H1 (cell line): ENCODE data around the gene MYRF. TPM values are rescaled to one million over a fixed set of nuclear protein-coding genes. Genes with fewer than 3 reads are reported as not detected.

Experiments used
- CTCF ChIA-PET: fragments of 300-600 bp; sonication (Branson Sonifier 250); formaldehyde crosslinking; loops from one replicate; lab custom pipeline; 2021; ENCODE audit not compliant: partially characterized antibody; lab: Charles Lee
- POLR2A ChIA-PET: fragments of 300-600 bp; sonication (Branson Sonifier 250); formaldehyde crosslinking; loops from one replicate; lab custom pipeline; 2021; ENCODE audit warnings: inconsistent platforms; ENCODE audit not compliant: partially characterized antibody; lab: Charles Lee
- DNase-seq, 2 experiments: peaks; one replicate each; pipeline versions ENCODE4 v3.0.0 to v3.0.0-alpha.2; 2010 to 2022; ENCODE audit warnings: low spot score in 2 of 2, low read depth in 1 of 2, mixed read lengths in 1 of 2
- FAIRE-seq: peaks from 2 replicates; lab custom pipeline; 2011; peaks lifted over from hg19 to GRCh38; lab: Jason Lieb, UNC
- H2AFZ ChIP-seq: 2 replicates; pipeline ENCODE4 v1.8.1; 2012; ENCODE audit warnings: low read length, inconsistent platforms
- H2AK5ac ChIP-seq: 2 replicates; pipeline ENCODE4 v1.6.1; 2013; ENCODE audit warnings: low read depth, low read length
- H2BK120ac ChIP-seq: replicated peaks from 2 replicates; pipeline ENCODE3; 2013; ENCODE audit warnings: low read depth, low read length, inconsistent platforms
- H2BK12ac ChIP-seq: 2 replicates; pipeline ENCODE4 v1.6.1; 2013; ENCODE audit warnings: low read depth, low read length
- H2BK15ac ChIP-seq: 2 replicates; pipeline ENCODE4 v1.6.1; 2013; ENCODE audit warnings: low read length
- H2BK20ac ChIP-seq: 2 replicates; pipeline ENCODE4 v1.6.1; 2013; ENCODE audit warnings: low read length
- H2BK5ac ChIP-seq: 2 replicates; pipeline ENCODE4 v1.6.1; 2013; ENCODE audit warnings: low read depth, low read length
- H3K14ac ChIP-seq: 2 replicates; pipeline ENCODE4 v1.6.1; 2013; ENCODE audit warnings: inconsistent platforms; ENCODE audit not compliant: insufficient read length
- H3K18ac ChIP-seq: 2 replicates; pipeline ENCODE4 v1.6.1; 2013; ENCODE audit warnings: low read length; ENCODE audit errors: extremely low read depth
- H3K23ac ChIP-seq: 2 replicates; pipeline ENCODE4 v1.6.1; 2013; ENCODE audit warnings: inconsistent platforms; ENCODE audit not compliant: insufficient read length
- H3K23me2 ChIP-seq: 2 replicates; pipeline ENCODE4 v1.6.1; 2013; ENCODE audit warnings: low read depth, low read length
- H3K27ac ChIP-seq: 2 replicates; pipeline ENCODE4 v1.6.1; 2011; ENCODE audit warnings: low read depth, low read length, inconsistent platforms
- H3K27me3 ChIP-seq, 4 experiments: replicated peaks in 1 of 4; 1 replicate in 1 of 4; 2 replicates in 3 of 4; pipeline versions ENCODE4 v1.6.1 to v1.8.1; 2011 to 2013; ENCODE audit warnings: low read length in 3 of 4, mild to moderate bottlenecking in 3 of 4, inconsistent platforms in 2 of 4, mixed read lengths in 2 of 4, moderate library complexity in 1 of 4; ENCODE audit not compliant: control insufficient read depth in 3 of 4, insufficient read depth in 3 of 4; ENCODE audit errors: extremely low read depth in 1 of 4
- H3K36me3 ChIP-seq, 4 experiments: 2 replicates each; pipeline versions ENCODE4 v1.6.1 to v1.8.1; 2011 to 2013; ENCODE audit warnings: mild to moderate bottlenecking in 4 of 4, low read length in 3 of 4, moderate library complexity in 2 of 4, control low read depth in 1 of 4, inconsistent platforms in 1 of 4; ENCODE audit not compliant: insufficient read depth in 4 of 4, control insufficient read depth in 2 of 4
- H3K4ac ChIP-seq: replicated peaks from 2 replicates; pipeline ENCODE3; 2013; ENCODE audit warnings: low read length, low read depth, mixed read lengths, inconsistent platforms; ENCODE audit not compliant: insufficient read length
- H3K4me1 ChIP-seq, 4 experiments: replicated peaks in 1 of 4; 1 replicate in 1 of 4; 2 replicates in 3 of 4; pipeline versions ENCODE4 v1.6.1 to v1.8.1; 2011 to 2013; ENCODE audit warnings: low read length in 3 of 4, inconsistent platforms in 2 of 4, mixed read lengths in 1 of 4; ENCODE audit not compliant: insufficient read depth in 4 of 4, control insufficient read depth in 3 of 4
- H3K4me2 ChIP-seq, 2 experiments: 2 replicates each; pipeline versions ENCODE4 v1.6.1 to v1.8.1; 2011 to 2013; ENCODE audit warnings: low read depth in 2 of 2, low read length in 2 of 2, control low read depth in 1 of 2, inconsistent platforms in 1 of 2, mild to moderate bottlenecking in 1 of 2; ENCODE audit not compliant: insufficient read depth in 1 of 2
- H3K4me3 ChIP-seq, 4 experiments: fragments of 200-600, 300-600 bp in 1 of 4; sonication (generic), shearing (Covaris generic), sonication (Bioruptor Twin) in 1 of 4; 2 replicates each; pipeline versions ENCODE4 v1.5.1 to v1.8.1; 2011 to 2016; ENCODE audit warnings: low read length in 4 of 4, low read depth in 3 of 4, control low read depth in 2 of 4, inconsistent platforms in 2 of 4, mild to moderate bottlenecking in 2 of 4, mixed read lengths in 1 of 4, moderate library complexity in 1 of 4; ENCODE audit not compliant: insufficient read depth in 2 of 4; ENCODE audit errors: extremely low read depth in 1 of 4
- H3K56ac ChIP-seq: replicated peaks from 2 replicates; pipeline ENCODE3; 2013; ENCODE audit warnings: low read depth, mild to moderate bottlenecking, mixed read lengths, low read length, inconsistent platforms; ENCODE audit not compliant: insufficient read length
- H3K79me1 ChIP-seq: 2 replicates; pipeline ENCODE4 v1.6.1; 2013; ENCODE audit warnings: low read depth, low read length, control low read depth
- H3K79me2 ChIP-seq, 2 experiments: 2 replicates each; pipeline versions ENCODE4 v1.6.1 to v1.8.1; 2012 to 2013; ENCODE audit warnings: low read length in 2 of 2, mild to moderate bottlenecking in 2 of 2, inconsistent platforms in 1 of 2; ENCODE audit not compliant: insufficient read depth in 2 of 2, control insufficient read depth in 1 of 2
- H3K9ac ChIP-seq, 4 experiments: replicated peaks in 1 of 4; 1 replicate in 1 of 4; 2 replicates in 3 of 4; pipeline versions ENCODE4 v1.6.1 to v1.8.1; 2011 to 2013; ENCODE audit warnings: low read depth in 3 of 4, low read length in 3 of 4, control low read depth in 2 of 4, mild to moderate bottlenecking in 2 of 4, moderate library complexity in 2 of 4, inconsistent platforms in 1 of 4; ENCODE audit errors: extremely low read depth in 1 of 4
- H3K9me3 ChIP-seq, 2 experiments: 2 replicates each; pipeline versions ENCODE4 v1.6.1 to v1.8.1; 2012 to 2013; ENCODE audit warnings: mild to moderate bottlenecking in 2 of 2, moderate library complexity in 2 of 2, control low read depth in 1 of 2, inconsistent platforms in 1 of 2, low read depth in 1 of 2, low read length in 1 of 2, mixed read lengths in 1 of 2; ENCODE audit not compliant: insufficient read depth in 2 of 2
- H4K20me1 ChIP-seq, 2 experiments: replicated peaks in 1 of 2; 2 replicates each; pipeline versions ENCODE3 to v1.8.1; 2011 to 2013; ENCODE audit warnings: inconsistent platforms in 2 of 2, low read length in 2 of 2, mild to moderate bottlenecking in 1 of 2; ENCODE audit not compliant: insufficient read depth in 2 of 2, control insufficient read depth in 1 of 2
- H4K5ac ChIP-seq: 2 replicates; pipeline ENCODE4 v1.6.1; 2013; ENCODE audit warnings: low read length, low read depth, mixed read lengths, inconsistent platforms; ENCODE audit not compliant: insufficient read length
- H4K8ac ChIP-seq: 2 replicates; pipeline ENCODE4 v1.8.0; 2013; ENCODE audit warnings: mild to moderate bottlenecking, moderate library complexity, low read length, inconsistent platforms; ENCODE audit not compliant: insufficient read depth; ENCODE audit errors: extremely low read depth
- H4K91ac ChIP-seq: replicated peaks from 2 replicates; pipeline ENCODE3; 2013; ENCODE audit warnings: low read length, mixed read lengths, inconsistent platforms; ENCODE audit not compliant: insufficient read length
- BCL11A ChIP-seq, 2 experiments: IDR thresholded peaks; one replicate each; pipeline ENCODE4 v1.6.1; 2011; ENCODE audit warnings: low read depth in 2 of 2, low read length in 2 of 2, mild to moderate bottlenecking in 2 of 2
- CBX8 ChIP-seq: fragments of 300-800, 300-1000 bp; sonication (generic); IDR thresholded peaks from 2 replicates; pipeline ENCODE4 v1.7.1; 2016; ENCODE audit warnings: low read depth, low read length, borderline replicate concordance
- CEBPB ChIP-seq: IDR thresholded peaks from 2 replicates; pipeline ENCODE4 v1.6.1; 2012; ENCODE audit warnings: low read depth, low read length
- CHD2 ChIP-seq: IDR thresholded peaks from 2 replicates; pipeline ENCODE4 v1.6.1; 2012; ENCODE audit warnings: low read length, improper control_type of control experiment
- EP300 ChIP-seq, 2 experiments: IDR thresholded peaks; 1 replicate in 1 of 2; 2 replicates in 1 of 2; pipeline ENCODE4 v1.6.1; 2011 to 2012; ENCODE audit warnings: low read depth in 2 of 2, low read length in 2 of 2, mild to moderate bottlenecking in 2 of 2, borderline replicate concordance in 1 of 2, inconsistent platforms in 1 of 2, moderate library complexity in 1 of 2
- JUND ChIP-seq: IDR thresholded peaks from 2 replicates; pipeline ENCODE4 v1.6.1; 2011; ENCODE audit warnings: mild to moderate bottlenecking, improper control_type of control experiment, low read length
- MAX ChIP-seq: IDR thresholded peaks from 2 replicates; pipeline ENCODE4 v1.6.1; 2012; ENCODE audit warnings: inconsistent platforms
- NRF1 ChIP-seq: IDR thresholded peaks from 2 replicates; pipeline ENCODE4 v1.6.1; 2011; ENCODE audit warnings: mild to moderate bottlenecking, low read depth, low read length, improper control_type of control experiment
- POU5F1 ChIP-seq: IDR thresholded peaks from 2 replicates; pipeline ENCODE4 v1.6.1; 2011; ENCODE audit warnings: low read depth, mild to moderate bottlenecking, low read length, moderate library complexity
- RBBP5 ChIP-seq: IDR thresholded peaks from 2 replicates; pipeline ENCODE4 v1.7.1; 2012; ENCODE audit warnings: low read depth, mild to moderate bottlenecking, inconsistent platforms, low read length, moderate library complexity, borderline replicate concordance
- RFX5 ChIP-seq: IDR thresholded peaks from 2 replicates; pipeline ENCODE4 v1.6.1; 2011; ENCODE audit warnings: low read depth, low read length, improper control_type of control experiment, borderline replicate concordance
- ZNF274 ChIP-seq: IDR thresholded peaks from 2 replicates; pipeline ENCODE4 v1.7.0; 2012; ENCODE audit warnings: low read length, borderline replicate concordance; ENCODE audit errors: extremely low read depth
- WGBS, 2 experiments: shearing (Covaris generic) in 1 of 2; methylation state at CpG; one replicate each; pipeline versions ENCODE4 v1.1.6 to v1.1.7; 2013 to 2015; ENCODE audit warnings: low lambda C conversion rate in 2 of 2, mixed read lengths in 2 of 2, inconsistent platforms in 1 of 2, low coverage in 1 of 2, missing lambda C conversion rate in 1 of 2; ENCODE audit not compliant: insufficient replicate concordance in 2 of 2, insufficient coverage in 1 of 2, insufficient read length in 1 of 2; ENCODE audit errors: extremely low coverage in 1 of 2, missing lambda C conversion rate in 1 of 2; 5-methylcytosine and 5-hydroxymethylcytosine counted together
- polyA plus RNA-seq, 7 experiments: library from polyadenylated mRNA; depleted of rRNA in 3 of 7; stranded (reverse) in 5 of 7; unstranded in 2 of 7; fragments of >200 nt in 5 of 7; fragments of 200-250 nt in 2 of 7; gene quantifications; 1 replicate in 5 of 7; 2 replicates in 1 of 7; 4 replicates in 1 of 7; pipeline versions ENCODE4 v1.2.1 to v1.2.3, GENCODE V29; 2011 to 2013; ENCODE audit warnings: missing spikeins in 2 of 7, mixed read lengths in 2 of 7
- total RNA-seq: library from RNA; stranded (reverse); fragmentation: NEBNext Ultra II Directional; extraction: Animal tissue kit (Norgen Biotek cat#: 25700); gene quantifications from 2 replicates; pipeline ENCODE4 v1.2.1, GENCODE V29; 2021

MYRF gene
- total and polyA plus RNA-seq, 2 of the 8 experiments (the other 6 are each of a cell fraction or from before 2014, with no cell fraction given) = 6.0 to 6.1 TPM

DNA sequence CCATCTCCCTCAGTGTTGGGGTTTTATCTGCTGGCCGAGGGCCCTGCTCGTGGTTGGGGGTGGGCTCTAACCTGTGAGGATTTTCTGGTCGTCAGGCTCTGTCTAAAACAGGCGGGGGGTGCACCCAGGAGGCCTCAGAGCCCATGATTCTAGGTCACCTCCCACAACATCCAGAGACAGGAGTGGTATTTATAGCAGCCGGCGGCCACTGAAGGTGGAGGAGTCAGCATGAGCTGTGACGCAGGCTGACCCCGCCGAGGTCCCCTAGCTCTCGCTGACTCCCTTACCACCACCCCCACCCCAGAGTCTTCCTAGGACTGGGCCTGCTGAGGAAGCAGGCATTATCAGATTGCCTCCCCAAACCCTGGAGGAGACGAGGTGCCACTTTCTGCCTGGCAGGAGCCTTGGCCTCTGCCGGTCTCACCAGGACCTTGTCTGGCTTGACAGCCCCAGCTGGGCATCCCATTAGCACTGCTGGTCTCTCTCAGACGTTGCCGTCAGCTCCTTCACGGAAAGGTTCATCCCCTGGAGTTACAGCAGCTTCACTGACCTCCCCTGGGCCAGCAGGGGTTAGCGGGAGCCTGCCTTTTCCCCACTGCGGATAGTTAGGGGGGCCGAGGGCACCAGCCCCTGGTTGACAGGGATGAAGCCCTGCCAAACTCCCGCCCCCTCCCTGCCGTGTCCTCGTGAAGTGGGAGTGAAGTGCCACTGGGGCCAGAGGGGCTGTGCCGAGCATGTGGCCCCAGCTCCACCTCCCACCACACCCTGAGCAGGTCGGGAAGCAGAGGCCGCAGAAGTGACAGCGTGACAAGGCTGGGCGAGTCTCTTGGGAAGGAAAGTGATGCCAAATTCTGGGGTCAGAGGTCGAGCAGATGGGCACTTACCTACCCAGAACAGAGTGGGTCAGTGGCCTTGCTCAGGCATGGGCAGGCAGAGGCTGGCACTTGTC, 45.7 kb upstream of the MYRF start:
- Histone ChIP-seq H4K91ac (no peak overlapping the region), H3K14ac (no peak overlapping the region), H3K18ac (no peak overlapping the region), H2AFZ (no peak overlapping the region), H4K5ac (no peak overlapping the region), H2BK120ac (no peak overlapping the region), H3K9me3 (no peaks in the 10 kb centered on the region), H3K9ac (no peak overlapping the region), H3K79me1 (no peaks in the 10 kb centered on the region), H2BK15ac (no peak overlapping the region), H4K20me1 (no peaks in the 10 kb centered on the region), H3K27me3 (no peaks in the 10 kb centered on the region; a peak in 1 of 7 replicates), H2BK5ac (no peak overlapping the region), H4K8ac (no peak overlapping the region; the same call in 1 of the 2 replicates), H3K56ac (no peak overlapping the region), H3K4ac (no peak overlapping the region), H3K4me1 (peaks cover 0 to 11% (median 8%) of the 10 kb centered on the region in 4 experiments; a peak in 4 of 7 replicates), H3K23me2 (peaks cover 2% of the 10 kb centered on the region; the same call in 1 of the 2 replicates), H2BK12ac (no peak overlapping the region), H3K27ac (no peak overlapping the region), H3K23ac (no peak overlapping the region), H3K36me3 (no peaks in the 10 kb centered on the region), H3K79me2 (no peaks in the 10 kb centered on the region), H2BK20ac (no peak overlapping the region), H3K4me2 (no peak overlapping the region), H3K4me3 (no peak overlapping the region), H2AK5ac (no peak overlapping the region)
- CTCF ChIA-PET = interaction anchor here (0.6 to 7.9 kb wide), 11 partner anchors 12 to 236 kb away, joined by 3 to 47 read pairs (median 3); no protein-coding TSS in a partner anchor
- FAIRE-seq (no peak), DNase-seq (no peak)
- WGBS, 2 experiments = 88% methylated on average over 26 of the region's 27 CpGs; no CpG with 5 or more reads in 1 of the 2 experiments
- POLR2A ChIA-PET = no interaction called here
- TF ChIP-seq JUND (no peak), POU5F1 (no peak), CHD2 (no peak), RBBP5 (no peak), BCL11A (IDR thresholded peaks at IDR 0.05; ENCODE audit: low read depth in 2 of 2, low read length in 2 of 2) (no peak), EP300 (IDR thresholded peaks at IDR 0.05; ENCODE audit: borderline replicate concordance in 1 of 2, low read depth in 2 of 2, low read length in 2 of 2) (no peak), ZNF274 (no peak), CEBPB (no peak), NRF1 (no peak), MAX (no peak), RFX5 (no peak), CBX8 (no peak)
